Muscle of leg (tissue), 11 donors: Measurements from ENCODE around the gene ABCA12. TPM values are rescaled to one million over a fixed set of nuclear protein-coding genes. Genes with fewer than 3 reads are reported as not detected.
A peak's percentile ranks its signal among the peaks of the same experiment; 100 is the strongest.

Source experiments
- DNase-seq: peaks from one replicate; pipeline ENCODE4 v3.0.0; 2013
- H3K27ac ChIP-seq: one replicate; pipeline ENCODE4 v1.5.1; 2013; ENCODE audit warnings: mild to moderate bottlenecking, low read length, control low read depth
- H3K27me3 ChIP-seq: one replicate; pipeline ENCODE4 v1.6.1; 2013; ENCODE audit warnings: low read length; ENCODE audit not compliant: control insufficient read depth, insufficient read depth
- H3K36me3 ChIP-seq: one replicate; pipeline ENCODE4 v1.6.1; 2013; ENCODE audit warnings: low read length; ENCODE audit not compliant: control insufficient read depth, insufficient read depth
- H3K4me1 ChIP-seq: one replicate; pipeline ENCODE4 v1.6.1; 2013; ENCODE audit warnings: low read length; ENCODE audit not compliant: control insufficient read depth, insufficient read depth
- H3K4me3 ChIP-seq: one replicate; pipeline ENCODE4 v1.5.1; 2013; ENCODE audit warnings: low read length, control low read depth
- H3K9me3 ChIP-seq: replicated peaks from 2 replicates; pipeline ENCODE4 v1.6.1; 2013; ENCODE audit warnings: low read depth, low read length; ENCODE audit not compliant: control insufficient read depth
- WGBS: methylation state at CpG from one replicate; pipeline ENCODE4 v1.1.5; 2013; ENCODE audit warnings: missing lambda C conversion rate; ENCODE audit not compliant: insufficient coverage; 5-methylcytosine and 5-hydroxymethylcytosine counted together
- polyA plus RNA-seq, 8 donors: library from polyadenylated mRNA; unstranded; fragments of 120-200 nt; gene quantifications; one replicate each; pipeline versions ENCODE4 v1.2.1 to v1.2.3, GENCODE V29; 2013; ENCODE audit warnings: inconsistent platforms in 1 of 8, low replicate concordance in 1 of 8; ENCODE audit not compliant: insufficient read length in 8 of 8, insufficient read depth in 1 of 8
- total RNA-seq: library from RNA; stranded (reverse); fragments of 120-200 nt; gene quantifications from one replicate; pipeline ENCODE4 v1.2.4, GENCODE V29; 2013

Gene ABCA12
- total and polyA plus RNA-seq, 9 donors = 0.03 to 1.1 (median 0.09) TPM; not detected in 5

DNA sequence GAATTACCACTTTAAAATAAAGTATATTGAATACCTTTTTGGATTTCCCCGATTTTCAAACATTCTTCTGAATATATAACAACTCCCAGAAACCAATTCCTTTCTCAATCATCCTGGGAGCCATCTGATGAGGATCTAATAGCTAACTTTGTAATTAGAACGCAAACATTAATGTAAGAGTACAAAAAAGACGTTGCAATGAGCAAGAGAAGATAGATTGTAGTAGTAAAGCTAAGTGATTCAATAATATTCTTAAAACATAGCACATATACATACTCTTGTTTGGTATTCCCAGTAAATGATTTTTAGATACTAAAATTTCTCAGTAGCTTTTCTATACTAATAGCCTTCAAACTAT, 1.1 kb downstream of the ABCA12 start:
- H3K27ac ChIP-seq = no peak overlapping the region
- DNase-seq = no peak

GRCh38 chr2:215136669-215137328, 1.6 kb downstream of the ABCA12 start:
- H3K4me1 ChIP-seq = no peaks in the 10 kb centered on the region
- H3K9me3 ChIP-seq = no peaks in the 10 kb centered on the region
- H3K36me3 ChIP-seq = no peaks in the 10 kb centered on the region
- no peak overlapping the region for H3K4me3 ChIP-seq
- WGBS = no CpG with 5 or more reads among the region's 3 CpGs
- no peaks in the 10 kb centered on the region for H3K27me3 ChIP-seq
- no peak overlapping the region for H3K27ac ChIP-seq
- no peak for DNase-seq

More for the DNA sequence above, 1.1 kb downstream of the ABCA12 start:
- Histone ChIP-seq H3K4me1 (no peaks in the 10 kb centered on the region), H3K27me3 (no peaks in the 10 kb centered on the region), H3K9me3 (no peaks in the 10 kb centered on the region), H3K36me3 (no peaks in the 10 kb centered on the region), H3K4me3 (no peak overlapping the region)
- WGBS = no CpG with 5 or more reads among the region's 3 CpGs

GRCh38 chr2:215120401-215120800, 18.0 kb downstream of the ABCA12 start:
- DNase-seq = no peak
- Histone ChIP-seq H3K4me3 (no peak overlapping the region), H3K9me3 (peaks cover 3% of the 10 kb centered on the region), H3K36me3 (no peaks in the 10 kb centered on the region), H3K27me3 (no peaks in the 10 kb centered on the region), H3K4me1 (no peaks in the 10 kb centered on the region), H3K27ac (no peak overlapping the region)
- 44% methylated on average over 2 of the region's 3 CpGs for WGBS

DNA sequence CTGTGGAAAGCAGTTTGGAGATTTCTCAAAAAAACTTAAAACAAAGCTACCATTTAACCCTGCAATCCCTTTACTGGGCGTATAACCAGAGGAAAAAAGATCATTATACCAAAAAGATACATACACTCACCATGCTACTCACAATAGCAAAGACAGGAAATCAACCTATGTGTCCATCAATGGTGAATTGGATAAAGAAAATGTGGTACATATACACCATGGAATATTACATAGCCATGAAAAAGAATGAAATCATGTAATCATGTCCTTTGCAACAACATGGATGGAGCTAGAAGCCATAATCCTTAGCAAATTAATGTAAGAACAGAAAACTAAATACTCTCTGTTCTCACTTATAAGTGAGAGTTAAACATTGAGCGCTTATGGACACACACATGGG, 18.6 kb downstream of the ABCA12 start:
- Histone ChIP-seq H3K9me3 (peaks cover 3% of the 10 kb centered on the region), H3K36me3 (no peaks in the 10 kb centered on the region), H3K4me1 (no peaks in the 10 kb centered on the region), H3K27ac (no peak overlapping the region), H3K4me3 (no peak overlapping the region), H3K27me3 (no peaks in the 10 kb centered on the region)
- no CpG with 5 or more reads among the region's 2 CpGs for WGBS
- DNase-seq = no peak

DNA sequence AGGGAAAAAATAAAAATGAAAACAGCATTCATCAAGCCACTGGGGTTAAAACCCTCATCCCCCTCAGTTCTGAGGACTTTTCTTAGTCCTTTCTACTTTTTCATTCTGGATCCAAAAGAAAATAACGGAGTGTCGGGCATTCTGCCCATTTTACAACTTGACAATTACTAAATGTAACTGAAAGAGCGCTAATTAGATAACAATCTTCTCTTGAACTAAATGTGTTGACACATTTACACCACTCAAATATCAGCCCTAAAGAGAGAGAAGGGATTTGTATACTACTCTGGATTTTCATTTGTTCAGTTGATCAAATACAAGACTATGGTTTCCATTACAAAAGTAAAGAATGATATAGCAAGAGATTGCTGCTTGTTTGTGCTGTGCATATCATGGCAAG, 27.5 kb downstream of the ABCA12 start:
- H3K4me1 ChIP-seq = no peaks in the 10 kb centered on the region
- DNase-seq = no peak
- no peaks in the 10 kb centered on the region for H3K27me3 ChIP-seq
- no peaks in the 10 kb centered on the region for H3K9me3 ChIP-seq
- H3K4me3 ChIP-seq = no peak overlapping the region
- WGBS = no CpG with 5 or more reads among the region's 3 CpGs
- no peaks in the 10 kb centered on the region for H3K36me3 ChIP-seq
- H3K27ac ChIP-seq = no peak overlapping the region

GRCh38 chr2:215107216-215108056, 31.0 kb downstream of the ABCA12 start:
- no peaks in the 10 kb centered on the region for H3K4me1 ChIP-seq
- WGBS = 92% methylated on average over 2 of the region's 5 CpGs
- no peak overlapping the region for H3K4me3 ChIP-seq
- no peaks in the 10 kb centered on the region for H3K27me3 ChIP-seq
- H3K27ac ChIP-seq = no peak overlapping the region
- H3K36me3 ChIP-seq = no peaks in the 10 kb centered on the region
- DNase-seq = peak; percentile 1
- no peaks in the 10 kb centered on the region for H3K9me3 ChIP-seq

DNA sequence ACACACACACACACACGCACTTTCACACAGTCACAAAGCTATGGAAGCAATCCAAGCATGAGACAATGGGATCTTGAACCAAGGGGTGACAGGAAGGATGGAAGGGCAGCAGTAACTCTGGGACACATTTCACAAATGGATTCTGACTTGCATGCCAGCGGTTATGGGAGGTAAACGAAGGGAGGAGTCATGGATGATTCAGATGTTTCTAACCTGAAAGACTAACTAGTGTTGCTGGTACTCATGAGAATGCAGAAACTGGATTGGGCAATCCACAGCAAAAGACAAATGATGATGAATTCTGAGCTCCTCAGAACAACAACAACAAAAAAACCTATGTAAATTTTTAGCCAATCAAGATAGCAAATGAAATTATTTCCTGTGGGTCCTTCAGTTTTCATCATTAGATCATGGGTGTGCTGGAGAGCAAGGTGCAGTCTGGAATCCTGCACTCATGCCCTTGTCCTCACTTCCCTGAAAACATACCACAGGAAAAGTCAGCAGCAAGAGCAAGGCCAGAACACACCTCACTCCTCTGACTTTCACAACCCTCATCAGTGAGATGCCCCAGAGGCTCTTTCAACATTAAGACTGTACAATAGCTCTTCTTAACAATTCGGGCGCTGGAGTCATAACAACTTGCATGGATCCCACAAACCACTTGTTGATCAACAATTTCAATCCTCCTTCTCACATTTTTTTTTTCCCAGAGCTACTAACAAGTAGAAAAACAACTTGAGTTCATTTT, 32.6 kb downstream of the ABCA12 start:
- H3K27me3 ChIP-seq = no peaks in the 10 kb centered on the region
- no peaks in the 10 kb centered on the region for H3K4me1 ChIP-seq
- H3K4me3 ChIP-seq = no peak overlapping the region
- WGBS = 83% methylated on average over 4 of the region's 5 CpGs
- H3K9me3 ChIP-seq = no peaks in the 10 kb centered on the region
- H3K27ac ChIP-seq = no peak overlapping the region
- H3K36me3 ChIP-seq = no peaks in the 10 kb centered on the region
- no peak for DNase-seq

DNA sequence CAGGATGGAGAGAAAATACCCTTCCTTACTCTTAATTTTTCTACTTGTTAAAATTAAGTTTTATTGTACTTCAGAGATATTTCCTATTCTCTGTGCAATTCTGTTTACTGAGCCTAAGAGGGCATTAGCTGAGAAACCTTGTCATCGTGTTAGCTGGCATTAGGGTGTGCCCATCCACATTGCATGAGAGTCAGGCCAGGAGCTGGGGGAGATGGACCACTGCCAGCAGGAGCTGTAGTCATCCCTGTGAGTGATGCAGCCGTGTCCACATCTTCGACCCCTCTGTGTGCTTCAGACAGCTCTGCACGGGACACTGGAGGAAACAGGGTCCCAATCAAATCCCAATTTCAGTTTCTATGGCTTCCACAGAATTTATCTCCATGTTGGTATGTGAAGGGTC, 34.2 kb downstream of the ABCA12 start:
- Histone ChIP-seq H3K9me3 (no peaks in the 10 kb centered on the region), H3K36me3 (no peaks in the 10 kb centered on the region), H3K4me3 (no peak overlapping the region), H3K27ac (no peak overlapping the region), H3K27me3 (no peaks in the 10 kb centered on the region), H3K4me1 (no peaks in the 10 kb centered on the region)
- 87% methylated on average over 3 of the region's 4 CpGs for WGBS
- no peak for DNase-seq

DNA sequence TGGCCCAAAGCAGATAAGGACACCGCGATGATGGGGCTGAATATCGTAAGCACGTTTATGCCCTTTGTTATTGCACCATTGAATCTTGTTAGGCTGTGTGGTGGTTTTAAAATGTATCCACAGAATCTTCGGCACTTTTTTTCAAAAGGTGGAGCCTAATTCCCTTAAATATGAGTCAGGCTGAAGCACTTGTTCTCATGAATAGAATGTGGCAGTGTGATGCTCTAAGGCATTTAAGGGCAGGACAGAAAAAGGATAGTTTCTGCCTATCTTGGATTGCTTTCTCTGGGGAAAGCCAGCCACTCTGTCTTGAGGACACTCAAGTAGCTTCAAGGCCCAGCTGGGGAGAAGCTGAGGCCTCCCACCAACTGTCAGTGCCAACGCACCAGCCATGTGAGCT, 39.6 kb downstream of the ABCA12 start:
- no peak for DNase-seq
- Histone ChIP-seq H3K27me3 (no peaks in the 10 kb centered on the region), H3K4me1 (no peaks in the 10 kb centered on the region), H3K36me3 (no peaks in the 10 kb centered on the region), H3K4me3 (no peak overlapping the region), H3K27ac (no peak overlapping the region), H3K9me3 (no peaks in the 10 kb centered on the region)
- 88% methylated on average over 5 of the region's 6 CpGs for WGBS

DNA sequence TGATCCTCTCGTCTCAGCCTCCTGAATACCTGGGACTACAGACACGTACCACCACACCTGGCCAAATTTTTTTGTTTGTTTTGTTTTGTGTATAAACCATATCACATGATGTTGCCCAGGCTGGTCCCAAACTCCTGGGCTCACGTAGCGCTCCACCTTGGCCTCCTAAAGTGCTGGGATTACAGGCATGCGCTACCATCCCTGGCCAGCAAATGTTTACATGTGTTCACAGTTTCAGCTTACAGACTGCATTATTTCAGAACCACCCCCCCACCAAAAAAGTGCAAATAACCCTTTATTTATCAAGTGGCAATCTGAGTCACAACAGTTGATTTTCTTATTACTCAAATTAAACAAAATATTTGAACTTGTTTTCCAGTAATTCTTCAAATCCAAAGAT, 54.3 kb downstream of the ABCA12 start:
- Histone ChIP-seq H3K27ac (no peak overlapping the region), H3K9me3 (no peaks in the 10 kb centered on the region), H3K27me3 (no peaks in the 10 kb centered on the region), H3K4me1 (no peaks in the 10 kb centered on the region), H3K36me3 (no peaks in the 10 kb centered on the region), H3K4me3 (no peak overlapping the region)
- WGBS = 95% methylated on average over 3 of the region's 5 CpGs
- no peak for DNase-seq
